A204.1 (cell line): ENCODE results near the gene PDE3A.

Experiments used
- FAIRE-seq: peaks from 2 replicates; lab custom pipeline; 2012; peaks lifted over from hg19 to GRCh38; lab: Jason Lieb, UNC

The PDE3A gene

DNA sequence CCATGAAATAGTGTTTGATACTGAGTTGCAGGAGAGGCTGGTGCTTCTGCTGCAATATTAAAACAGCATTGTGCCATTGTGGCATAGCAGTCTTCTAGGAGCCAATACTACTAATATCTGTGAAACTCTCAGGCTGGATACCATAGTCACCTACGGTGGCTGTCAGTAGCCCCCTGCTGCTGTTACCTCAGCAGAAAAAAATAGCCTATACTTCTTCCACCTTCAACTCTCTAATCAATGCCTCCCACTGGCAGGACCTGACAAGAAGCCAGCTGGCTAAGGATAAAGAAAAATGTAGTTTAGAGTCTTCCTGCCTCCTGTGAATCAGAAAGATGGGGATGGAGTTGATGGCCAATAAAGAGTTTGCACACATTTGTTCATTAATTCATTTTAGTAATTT is 91.6 kb downstream of the PDE3A start:
- no peak for FAIRE-seq

- no peak for FAIRE-seq
Observed at GRCh38 chr12:20460956-20461355, 92.6 kb downstream of the PDE3A start.

GRCh38 chr12:20463913-20464524 is 95.7 kb downstream of the PDE3A start:
- FAIRE-seq, result peak; percentile 90

GRCh38 chr12:20469300-20469699 is 101.0 kb downstream of the PDE3A start:
- FAIRE-seq, result no peak

- FAIRE-seq, result no peak
Observed at GRCh38 chr12:20469756-20470155, 101.4 kb downstream of the PDE3A start.

DNA sequence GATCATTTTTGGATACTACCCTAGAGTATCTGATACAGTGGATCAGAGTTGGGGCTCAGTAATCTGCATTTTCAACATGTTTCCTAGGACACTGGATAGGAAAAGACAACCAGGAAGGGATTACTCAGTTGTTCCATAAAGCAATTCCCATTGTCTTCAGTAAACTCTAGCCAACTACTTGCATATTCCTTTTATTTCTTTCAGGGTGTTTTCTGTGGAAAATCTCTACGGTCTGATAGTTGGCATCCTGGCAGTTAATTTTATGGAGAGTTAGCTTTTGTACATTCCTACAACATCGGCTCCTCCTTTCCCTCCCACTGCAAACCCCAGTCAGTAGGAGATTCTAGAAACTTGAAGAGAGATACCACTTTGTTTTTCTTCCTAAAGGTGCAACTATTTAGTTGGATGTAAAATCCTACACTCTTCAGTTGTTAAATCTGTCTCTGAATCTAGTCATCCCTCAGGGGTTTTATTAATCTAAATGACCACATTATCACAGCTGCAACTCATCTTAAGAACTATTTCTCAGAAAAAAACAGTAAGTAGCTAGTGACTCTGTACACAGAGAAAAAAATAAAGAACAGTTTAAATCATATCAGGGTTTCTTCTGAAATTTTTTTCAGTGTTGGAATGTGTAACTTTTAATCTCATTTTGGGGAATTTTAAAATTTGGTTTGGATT is 103.9 kb downstream of the PDE3A start:
- FAIRE-seq, result no peak

- FAIRE-seq, result no peak
Observed at GRCh38 chr12:20473133-20473532, 104.8 kb downstream of the PDE3A start.

DNA sequence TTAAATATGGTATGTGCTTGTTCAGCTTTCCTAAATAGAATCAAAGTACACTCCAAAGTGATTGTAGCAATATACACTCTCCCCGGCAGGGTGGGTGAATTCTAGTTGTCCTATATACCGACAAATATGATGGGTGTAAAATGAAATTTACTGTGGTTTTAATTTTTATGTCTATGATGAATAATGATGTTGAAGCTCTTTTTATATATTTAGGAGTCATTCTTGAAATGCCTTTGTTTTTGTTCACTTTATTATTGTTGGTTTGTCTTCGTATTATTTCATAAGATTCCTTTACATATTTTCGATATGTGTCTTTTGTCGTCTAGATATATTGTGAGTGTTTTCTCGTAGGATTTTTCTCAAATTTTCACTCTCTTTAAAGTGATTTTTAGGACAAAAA is 105.7 kb downstream of the PDE3A start:
- FAIRE-seq, result peak; percentile 19

DNA sequence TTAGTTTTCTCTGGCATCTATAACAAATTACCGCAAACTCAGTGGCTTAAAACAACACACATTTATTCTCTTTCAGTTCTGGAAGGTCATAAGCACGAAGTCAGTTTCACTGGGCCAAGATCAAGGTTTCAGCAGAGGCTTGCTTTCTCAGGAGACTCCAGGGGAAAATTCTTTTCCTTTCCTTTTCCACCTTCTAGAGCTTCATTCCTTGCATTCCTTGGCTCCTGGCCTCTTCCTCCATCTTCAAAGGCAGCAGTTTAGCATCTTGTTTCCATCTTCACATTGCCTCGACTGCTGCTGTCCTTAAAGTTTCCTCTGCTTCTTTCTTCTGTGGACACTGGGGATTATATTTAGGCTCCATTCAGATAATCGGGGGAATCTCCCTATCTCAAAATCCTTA is 106.1 kb downstream of the PDE3A start:
- no peak for FAIRE-seq

DNA sequence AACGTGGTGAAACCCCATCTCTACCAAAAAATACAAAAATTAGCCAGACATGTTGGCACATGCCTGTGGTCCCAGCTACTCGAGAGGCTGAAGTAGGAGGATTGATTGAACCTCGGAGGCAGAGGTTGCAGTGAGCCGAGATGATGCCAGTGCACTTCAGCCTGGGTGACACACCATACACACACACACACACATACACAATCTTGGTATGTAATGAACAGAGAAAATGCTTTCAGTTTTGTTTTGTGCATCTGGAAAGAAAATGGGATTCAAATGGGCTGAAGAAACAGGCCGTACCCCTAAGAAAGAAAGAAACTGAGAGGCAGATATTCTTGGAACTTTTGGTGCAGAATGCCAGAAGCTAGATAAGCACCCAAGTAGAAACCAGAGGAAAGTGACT is 107.2 kb downstream of the PDE3A start:
- FAIRE-seq, result no peak

GRCh38 chr12:20476551-20476950 is 108.2 kb downstream of the PDE3A start:
- no peak for FAIRE-seq

GRCh38 chr12:20477255-20477654 is 108.9 kb downstream of the PDE3A start:
- no peak for FAIRE-seq

- no peak for FAIRE-seq
Observed at GRCh38 chr12:20477672-20478071, 109.3 kb downstream of the PDE3A start.

DNA sequence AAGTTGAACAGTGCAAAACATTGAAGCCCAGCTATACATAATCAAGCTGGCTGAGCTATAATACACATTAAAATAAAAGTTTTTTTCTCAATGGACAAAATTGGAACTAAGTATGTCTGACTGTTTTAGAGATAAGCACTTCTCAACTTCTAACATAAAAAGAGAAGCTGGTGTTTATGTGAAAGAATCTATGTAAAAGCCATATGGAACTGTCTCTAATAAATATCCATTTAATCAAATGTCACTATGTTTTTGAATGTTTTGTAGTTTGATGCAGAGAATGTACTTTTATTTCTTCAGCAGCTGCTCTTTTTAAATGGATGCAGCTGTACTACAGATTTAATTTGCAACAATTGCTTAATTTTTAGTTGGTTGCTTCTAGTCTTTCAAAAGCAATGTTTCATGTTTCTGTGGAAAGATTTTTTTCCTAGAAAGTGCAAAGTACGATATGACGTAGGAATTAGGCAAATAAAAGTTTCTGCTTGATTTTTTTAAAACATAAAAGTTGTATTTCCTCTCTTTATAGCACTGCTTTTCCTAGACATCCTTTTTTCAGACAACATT is 114.2 kb downstream of the PDE3A start:
- no peak for FAIRE-seq

- no peak for FAIRE-seq
Observed at GRCh38 chr12:20483776-20484175, 115.4 kb downstream of the PDE3A start.

GRCh38 chr12:20486233-20486632 is 117.9 kb downstream of the PDE3A start:
- no peak for FAIRE-seq

GRCh38 chr12:20487519-20487918 is 119.2 kb downstream of the PDE3A start:
- no peak for FAIRE-seq

GRCh38 chr12:20489645-20490044 is 121.3 kb downstream of the PDE3A start:
- no peak for FAIRE-seq

DNA sequence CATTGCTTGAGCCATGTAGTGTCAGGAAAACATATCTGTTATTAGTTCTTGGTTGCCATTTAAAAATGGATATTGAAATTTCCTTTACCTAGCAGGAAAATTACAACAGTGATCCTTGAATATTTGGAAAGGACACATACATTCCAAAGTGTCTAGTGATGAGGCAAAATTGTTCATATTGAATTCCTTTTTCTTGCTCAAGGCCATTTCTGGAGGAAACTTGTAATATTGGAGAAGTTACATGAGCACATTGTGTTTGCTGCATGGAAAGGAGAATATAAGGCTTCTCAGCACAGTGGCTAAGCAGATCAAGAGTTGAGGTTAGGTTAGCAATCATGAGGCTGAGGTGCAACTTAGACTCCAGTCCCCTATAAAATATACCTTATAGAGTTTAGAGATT is 121.9 kb downstream of the PDE3A start:
- FAIRE-seq, result no peak

DNA sequence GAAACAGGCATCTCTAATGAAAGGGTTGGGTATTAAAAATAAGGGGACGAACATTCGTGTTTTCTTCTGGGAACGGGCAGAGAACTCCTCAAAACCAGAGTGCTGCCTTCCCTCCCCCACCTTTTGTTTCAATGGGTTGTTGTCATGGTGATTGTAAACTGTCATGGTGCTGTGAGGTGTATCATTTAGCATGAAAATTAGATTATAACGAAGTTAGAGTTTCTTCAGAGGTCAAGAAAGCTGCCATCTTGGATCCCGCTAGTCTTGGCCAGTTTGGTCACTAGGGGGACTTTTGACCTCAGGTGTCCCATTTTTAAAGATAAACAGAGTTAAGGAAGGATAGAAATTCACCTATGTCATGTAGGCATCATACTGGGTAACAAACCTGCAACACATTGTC is 123.0 kb downstream of the PDE3A start:
- no peak for FAIRE-seq

GRCh38 chr12:20492251-20492760 is 124.0 kb downstream of the PDE3A start:
- FAIRE-seq, result no peak

- no peak for FAIRE-seq
Observed at GRCh38 chr12:20493934-20494333, 125.6 kb downstream of the PDE3A start.

DNA sequence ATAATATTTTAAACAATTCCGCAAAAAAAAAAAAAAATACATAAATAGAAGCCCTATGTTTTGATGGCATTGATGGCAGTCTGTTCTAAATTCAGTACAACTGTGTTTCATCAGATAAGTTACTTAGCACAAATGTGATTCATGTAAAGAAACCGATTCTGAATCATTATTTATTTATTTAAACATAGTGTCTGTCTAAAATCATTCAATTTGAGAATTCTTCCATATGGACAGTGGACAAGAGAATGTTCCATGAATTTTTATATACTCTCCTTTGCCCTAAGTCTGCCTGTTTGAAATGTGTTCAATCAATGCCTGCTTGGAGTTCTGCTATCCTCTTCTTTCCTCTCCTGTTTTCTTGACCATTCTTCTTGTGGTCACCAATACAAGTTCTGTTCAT is 126.5 kb downstream of the PDE3A start:
- no peak for FAIRE-seq

DNA sequence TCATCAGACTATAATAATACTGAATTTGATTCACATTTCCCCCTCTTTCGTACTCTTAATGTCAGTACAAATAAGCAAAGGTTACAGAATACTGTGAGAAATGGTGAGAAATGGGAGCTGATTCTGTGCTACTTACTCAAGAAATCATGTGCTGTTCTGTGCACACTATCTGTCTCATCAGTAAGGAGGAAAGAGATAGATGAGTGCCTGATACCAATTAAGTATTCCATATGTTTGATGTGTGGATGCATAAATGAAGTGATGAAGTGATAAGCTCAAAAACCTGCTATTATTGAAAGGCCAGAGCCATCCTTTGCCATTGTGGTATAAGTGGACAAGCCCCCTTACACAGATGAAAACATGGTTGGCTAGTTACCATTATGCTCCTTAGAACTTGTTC is 127.7 kb downstream of the PDE3A start:
- no peak for FAIRE-seq
